Hematopoietic multipotent progenitor cell treated with erythropoietin and hydrocortisone succinate and interleukin-3 and kit ligand, for 8 days (in vitro differentiated cells): ENCODE data around the gene POM121L12.

Source experiments
- DNase-seq: peaks from one replicate; pipeline ENCODE4 v3.0.0-alpha.2; 2015

Gene POM121L12

GRCh38 chr7:53035499-53036412 is at the start of gene POM121L12:
TSS of gene POM121L12 (plus strand) at chr7:53035633. CDS start at chr7:53035672, 39 bp downstream.
- no peak for DNase-seq

- DNase-seq: no peak
Observed at GRCh38 chr7:52992001-52992400, 43.4 kb upstream of the POM121L12 start.

GRCh38 chr7:52992479-52993162 is 42.8 kb upstream of the POM121L12 start:
- DNase-seq: no peak

- DNase-seq: no peak
Observed at GRCh38 chr7:52995676-52996075, 39.8 kb upstream of the POM121L12 start.

GRCh38 chr7:53001221-53001620 is 34.2 kb upstream of the POM121L12 start:
- DNase-seq: no peak

GRCh38 chr7:53002389-53002788 is 33.0 kb upstream of the POM121L12 start:
- no peak for DNase-seq

- DNase-seq: no peak
Observed at GRCh38 chr7:53003653-53004445, 31.6 kb upstream of the POM121L12 start.

- no peak for DNase-seq
Observed at GRCh38 chr7:53013925-53014324, 21.5 kb upstream of the POM121L12 start.

GRCh38 chr7:53015463-53015862 is 20.0 kb upstream of the POM121L12 start:
- no peak for DNase-seq

- no peak for DNase-seq
Observed at GRCh38 chr7:53022893-53023292, 12.5 kb upstream of the POM121L12 start.

- no peak for DNase-seq
Observed at GRCh38 chr7:53048638-53049037, 13.2 kb downstream of the POM121L12 start.

GRCh38 chr7:53050433-53050832 is 15.0 kb downstream of the POM121L12 start:
- DNase-seq: no peak

- DNase-seq: no peak
Observed at GRCh38 chr7:53059591-53059990, 24.2 kb downstream of the POM121L12 start.

GRCh38 chr7:53060066-53060465 is 24.6 kb downstream of the POM121L12 start:
- DNase-seq: no peak

- no peak for DNase-seq
Observed at GRCh38 chr7:53062796-53063195, 27.4 kb downstream of the POM121L12 start.

GRCh38 chr7:53068673-53069072 is 33.2 kb downstream of the POM121L12 start:
- DNase-seq: no peak

GRCh38 chr7:53070883-53071282 is 35.5 kb downstream of the POM121L12 start:
- no peak for DNase-seq
